ENCODE results near the gene PAXX.

GRCh38 chr9:136985027-136985602, 7.1 kb upstream of the PAXX start:
- no peak for TF ChIP-seq KLF16 (IDR thresholded peaks at IDR 0.05)
- TF ChIP-seq SOX6 (IDR thresholded peaks at IDR 0.05) = no peak
- no peak for TF ChIP-seq ZNF324 (CRISPR knock-in tag; IDR thresholded peaks at IDR 0.05)
- no peak for TF ChIP-seq BRCA1 (IDR thresholded peaks at IDR 0.05)
- no peak for TF ChIP-seq BRCA1 (CRISPR knock-in tag; IDR thresholded peaks at IDR 0.05)
- no peak for TF ChIP-seq REST (IDR thresholded peaks at IDR 0.05; ENCODE audit: borderline replicate concordance)
- no peak for TF ChIP-seq REST (CRISPR knock-in tag; IDR thresholded peaks at IDR 0.05; ENCODE audit: low read depth)
- no peak for TF ChIP-seq USF2 (CRISPR knock-in tag; IDR thresholded peaks at IDR 0.05)
- no peak for TF ChIP-seq ZNF79 (CRISPR knock-in tag; IDR thresholded peaks at IDR 0.05; ENCODE audit: low read depth)
- no peak for TF ChIP-seq NFRKB (IDR thresholded peaks at IDR 0.05; ENCODE audit: low read depth)
- TF ChIP-seq TARDBP (IDR thresholded peaks at IDR 0.05) = no peak
- no peak for TF ChIP-seq KLF13 (tag; IDR thresholded peaks at IDR 0.05; ENCODE audit: borderline replicate concordance, low read depth)
- no peak for TF ChIP-seq NR1H2 (CRISPR knock-in tag; IDR thresholded peaks at IDR 0.05)
- no peak for TF ChIP-seq ZNF398 (CRISPR knock-in tag; IDR thresholded peaks at IDR 0.05)
- no peak for TF ChIP-seq FOXK1 (CRISPR knock-in tag; IDR thresholded peaks at IDR 0.05; ENCODE audit: borderline replicate concordance)

All from K562 (cell line).